ENCODE data around the gene TJP3. TPM values are rescaled to one million over a fixed set of nuclear protein-coding genes. Genes with fewer than 3 reads are reported as not detected.
"Not testable (repeated sequence)": the region's sequence is repeated elsewhere in the genome, so short reads cannot be mapped to it uniquely, and the experiment has no call there.

The TJP3 gene
- polyA plus RNA-seq, 3 donors: 6.5 to 9.4 (median 9.1) TPM

DNA sequence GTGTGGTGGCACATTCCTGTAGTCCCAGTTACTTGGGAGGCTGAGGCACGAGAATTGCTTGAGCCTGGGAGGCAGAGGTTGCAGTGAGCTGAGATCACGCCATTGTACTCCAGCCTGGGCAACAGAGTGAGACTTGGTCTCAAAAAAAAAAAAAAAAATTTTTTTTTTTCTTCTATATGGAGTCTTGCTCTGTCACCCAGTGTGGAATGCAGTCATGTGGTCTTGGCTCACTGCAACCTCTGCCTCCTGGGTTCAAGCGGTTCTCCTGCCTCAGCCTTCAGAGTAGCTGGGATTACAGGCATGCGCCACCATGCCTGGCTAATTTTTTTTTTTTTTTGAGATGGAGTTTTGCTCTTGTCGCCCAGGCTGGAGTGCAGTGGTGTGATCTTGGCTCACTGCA is 57.6 kb downstream of the TJP3 start:
- not testable (repeated sequence) for DNase-seq (ENCODE audit: low read depth in 3 of 3, low spot score in 2 of 3)

DNA sequence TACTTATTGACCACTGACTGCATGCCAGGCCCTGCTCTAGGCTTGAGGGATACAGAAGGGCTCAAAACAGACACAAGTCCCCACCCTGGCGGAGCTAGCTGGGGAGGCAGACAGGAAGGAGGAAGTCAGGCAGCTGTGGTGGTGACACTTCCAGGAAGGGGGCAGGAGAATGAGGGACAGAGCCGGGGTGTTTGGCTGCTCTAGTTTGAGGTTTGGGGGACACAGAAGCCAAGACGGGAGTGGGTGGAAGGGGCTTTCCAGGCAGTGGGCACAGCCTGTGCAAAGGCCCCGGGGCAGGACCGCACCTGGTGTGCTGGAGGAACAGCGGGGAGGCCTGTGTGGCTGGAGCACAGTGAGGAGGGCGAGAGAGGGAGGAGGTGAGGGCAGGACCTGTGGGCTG is 58.3 kb downstream of the TJP3 start:
- no peak for DNase-seq (ENCODE audit: low read depth in 3 of 3, low spot score in 2 of 3)

DNA sequence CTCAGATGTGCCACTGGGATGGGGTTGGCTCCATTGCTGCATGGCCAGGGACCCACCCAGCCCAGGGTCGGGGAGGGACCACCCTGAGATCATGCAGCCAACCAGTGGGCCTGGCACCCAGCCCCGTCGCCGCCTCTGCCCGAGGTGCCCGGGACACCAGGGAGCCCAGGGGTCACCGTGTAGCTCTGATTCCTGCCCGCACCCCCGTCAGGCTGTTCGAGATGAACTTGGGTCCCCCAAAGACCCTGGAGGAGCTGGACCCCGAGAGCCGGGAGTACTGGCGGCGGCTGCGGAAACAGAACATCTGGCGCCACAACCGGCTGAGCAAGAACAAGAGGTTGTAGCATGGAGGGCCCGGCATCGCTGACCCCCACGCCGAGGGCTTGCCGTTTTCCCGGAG is 58.9 kb downstream of the TJP3 start:
- DNase-seq (ENCODE audit: low read depth in 3 of 3, low spot score in 2 of 3): no peak

GRCh38 chr19:3768015-3768747 is 60.0 kb downstream of the TJP3 start:
- no peak for DNase-seq (ENCODE audit: low read depth in 3 of 3, low spot score in 2 of 3)

DNA sequence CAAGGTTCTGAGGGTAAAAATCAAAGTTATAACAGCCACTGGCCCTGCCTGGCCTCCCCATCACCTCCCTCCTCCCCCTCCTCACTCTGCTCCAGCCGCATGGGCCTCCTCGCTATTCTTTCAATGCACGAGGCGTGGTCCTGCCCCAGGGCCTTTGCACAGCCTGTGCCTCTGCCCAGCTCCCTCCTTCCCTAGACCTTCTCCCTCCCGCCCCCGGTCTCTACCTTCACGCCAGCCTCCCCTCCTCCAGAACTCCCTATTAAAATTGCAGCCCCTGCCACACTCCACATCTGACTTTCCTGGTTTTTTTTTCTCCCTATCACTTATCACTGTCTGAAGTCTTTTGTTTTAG is 60.5 kb downstream of the TJP3 start:
- DNase-seq (ENCODE audit: low read depth in 3 of 3, low spot score in 2 of 3): no peak

DNA sequence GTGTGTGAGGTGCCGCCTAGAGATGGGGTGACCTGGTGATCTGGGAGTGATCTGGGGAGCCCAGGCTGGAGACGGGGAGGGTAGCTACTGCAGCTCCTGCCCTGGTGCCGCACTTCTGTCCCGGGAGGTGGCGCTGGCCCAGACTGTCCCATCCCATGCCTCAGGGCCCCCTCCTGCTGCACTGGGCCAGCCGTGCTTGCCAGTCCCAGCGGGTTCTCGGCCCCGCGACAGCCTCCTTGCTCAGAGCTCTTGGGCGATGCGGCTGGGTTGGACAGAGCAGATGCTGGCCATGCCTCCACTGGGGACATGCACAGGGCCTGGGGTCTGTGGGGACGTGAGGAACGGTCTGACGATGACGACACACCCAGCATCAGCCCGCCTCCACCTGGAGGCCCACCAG is 61.3 kb downstream of the TJP3 start:
- DNase-seq (ENCODE audit: low read depth in 3 of 3, low spot score in 2 of 3): no peak

DNA sequence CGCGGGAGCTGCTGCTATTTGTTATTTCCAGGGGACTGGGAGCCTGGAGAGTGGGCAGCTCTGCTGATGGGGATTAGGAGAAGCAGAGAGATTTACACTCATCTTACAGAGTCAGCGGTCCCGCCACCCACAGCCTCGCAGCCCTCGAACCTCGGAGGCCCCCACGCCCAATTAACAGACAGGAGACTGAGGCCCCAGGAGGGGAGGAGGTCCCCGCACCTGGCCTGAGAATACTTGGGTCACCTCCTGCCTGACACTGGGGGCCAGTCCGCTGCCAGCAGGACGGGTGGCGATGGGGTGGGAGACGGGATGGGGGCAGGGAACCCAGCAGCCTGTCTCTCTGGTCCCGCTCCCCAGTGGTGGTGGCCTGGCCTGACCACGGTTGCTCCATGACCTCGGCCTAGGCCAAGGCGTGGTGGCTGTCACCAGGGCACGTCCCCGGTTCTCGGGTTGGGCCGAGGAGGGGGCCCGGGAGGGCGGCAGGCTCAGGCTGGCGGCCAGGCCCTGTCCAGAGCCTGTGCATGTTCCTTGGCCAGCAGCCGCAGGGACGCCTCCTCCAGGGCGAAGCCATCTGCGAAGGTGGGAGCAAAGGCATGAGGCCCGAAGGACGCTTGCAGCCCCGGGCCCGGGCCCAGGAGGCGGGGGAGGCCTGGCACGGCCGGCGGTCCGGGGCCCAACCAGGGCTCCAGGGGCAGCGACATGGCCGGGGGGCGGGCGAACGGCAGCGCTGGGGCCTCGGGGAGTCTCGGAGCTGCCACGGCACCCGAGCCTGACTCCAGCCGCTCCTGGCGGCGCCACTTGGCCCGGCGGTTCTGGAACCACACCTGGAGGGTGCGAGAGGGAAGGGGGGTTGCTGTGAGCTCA is 62.2 kb downstream of the TJP3 start:
- DNase-seq (ENCODE audit: low read depth in 3 of 3, low spot score in 2 of 3): no peak

GRCh38 chr19:3771000-3771905 is 63.1 kb downstream of the TJP3 start:
- DNase-seq (ENCODE audit: low read depth in 3 of 3, low spot score in 2 of 3): no peak

DNA sequence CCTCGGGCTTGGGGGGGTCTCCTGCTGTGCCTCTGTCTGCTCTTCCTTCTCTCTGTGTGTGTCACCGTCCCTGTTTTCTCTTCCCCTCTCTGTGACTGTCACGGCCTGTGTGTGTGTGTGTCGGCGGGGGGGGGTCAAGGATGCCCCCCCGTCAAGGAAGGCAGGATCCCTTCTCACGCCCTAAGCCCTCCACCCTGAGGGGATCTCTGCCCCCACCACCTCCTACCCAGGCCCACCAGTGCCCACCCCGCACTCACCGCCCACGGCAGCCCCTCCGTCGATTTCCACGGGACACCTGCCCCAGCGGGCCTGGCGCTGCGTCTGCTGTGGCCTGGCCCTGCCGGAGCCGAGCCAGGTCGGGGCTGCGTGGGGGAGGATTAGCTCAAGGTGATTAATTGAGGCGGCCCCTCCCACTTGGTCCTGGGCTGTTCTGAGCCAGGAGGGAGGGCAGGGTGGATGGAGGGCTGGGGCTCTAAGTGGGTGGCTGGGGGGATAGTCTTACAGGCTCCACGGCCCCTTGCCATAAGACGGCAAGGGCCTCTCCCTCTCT is 63.8 kb downstream of the TJP3 start, which contains the start of gene RAX2:
TSS of gene RAX2 (minus strand) at position 323 of the 550 bp plus-strand sequence. CDS start 486 bp downstream, outside the sequence.
- no peak for DNase-seq (ENCODE audit: low read depth in 3 of 3, low spot score in 2 of 3)

GRCh38 chr19:3773814-3774515 is 65.8 kb downstream of the TJP3 start:
- no peak for DNase-seq (ENCODE audit: low read depth in 3 of 3, low spot score in 2 of 3)

DNA sequence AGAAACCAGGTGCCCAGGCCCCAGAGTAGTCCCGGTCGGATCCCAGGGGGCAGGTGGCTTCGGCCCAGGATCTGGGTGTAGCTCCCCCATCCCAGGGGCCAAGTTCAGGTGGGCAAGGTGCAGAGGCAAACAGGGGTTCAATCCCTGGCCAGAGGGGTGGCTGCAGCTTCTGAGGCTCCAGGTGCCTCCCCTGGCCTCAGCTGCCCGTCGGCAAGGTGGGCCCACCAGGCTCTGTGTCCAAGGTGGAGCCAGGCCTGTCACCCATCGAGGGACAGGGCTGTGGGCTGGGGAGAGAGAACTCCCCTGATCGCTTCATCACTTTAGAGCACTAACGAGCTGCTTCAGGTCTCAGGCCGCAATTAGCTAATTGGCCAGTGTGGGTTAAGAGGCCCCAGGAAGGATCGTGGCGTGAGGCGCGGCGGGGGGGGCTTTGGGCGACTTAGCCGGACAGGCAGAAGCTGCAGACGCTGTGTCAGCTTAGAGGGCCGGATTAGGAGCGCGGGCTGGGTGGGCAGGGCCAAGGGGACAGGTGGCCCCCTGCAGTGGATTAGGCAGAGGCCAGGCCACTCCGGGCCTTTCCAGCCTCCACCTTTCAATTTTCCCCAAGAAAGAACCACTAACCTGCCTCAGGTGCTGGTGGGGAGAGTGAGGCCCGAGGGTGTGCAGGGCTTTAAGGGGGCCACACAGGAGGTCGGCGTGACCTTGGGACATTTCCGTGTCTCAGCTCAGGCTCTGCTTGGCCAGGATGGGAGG is 66.6 kb downstream of the TJP3 start:
- DNase-seq (ENCODE audit: low read depth in 3 of 3, low spot score in 2 of 3): no peak

DNA sequence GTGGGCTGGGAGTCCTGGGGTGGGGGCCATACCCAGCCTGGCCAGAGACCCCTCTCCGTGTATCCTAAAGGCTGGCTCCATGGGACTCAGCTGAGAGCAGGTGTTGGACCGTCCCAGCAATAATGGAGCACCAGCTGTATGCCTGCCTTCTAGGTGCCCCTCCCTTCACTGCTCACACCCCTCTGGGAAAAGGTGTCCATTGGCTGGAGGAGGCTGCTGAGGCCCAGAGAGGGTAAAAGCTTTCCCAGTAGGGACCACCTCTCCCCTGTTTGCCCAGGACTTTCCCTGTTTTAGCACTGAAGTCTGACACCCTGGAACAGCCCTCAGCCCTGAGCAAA is 67.2 kb downstream of the TJP3 start:
- DNase-seq (ENCODE audit: low read depth in 3 of 3, low spot score in 2 of 3): no peak

GRCh38 chr19:3775831-3776230 is 67.6 kb downstream of the TJP3 start:
- DNase-seq (ENCODE audit: low read depth in 3 of 3, low spot score in 2 of 3): no peak

DNA sequence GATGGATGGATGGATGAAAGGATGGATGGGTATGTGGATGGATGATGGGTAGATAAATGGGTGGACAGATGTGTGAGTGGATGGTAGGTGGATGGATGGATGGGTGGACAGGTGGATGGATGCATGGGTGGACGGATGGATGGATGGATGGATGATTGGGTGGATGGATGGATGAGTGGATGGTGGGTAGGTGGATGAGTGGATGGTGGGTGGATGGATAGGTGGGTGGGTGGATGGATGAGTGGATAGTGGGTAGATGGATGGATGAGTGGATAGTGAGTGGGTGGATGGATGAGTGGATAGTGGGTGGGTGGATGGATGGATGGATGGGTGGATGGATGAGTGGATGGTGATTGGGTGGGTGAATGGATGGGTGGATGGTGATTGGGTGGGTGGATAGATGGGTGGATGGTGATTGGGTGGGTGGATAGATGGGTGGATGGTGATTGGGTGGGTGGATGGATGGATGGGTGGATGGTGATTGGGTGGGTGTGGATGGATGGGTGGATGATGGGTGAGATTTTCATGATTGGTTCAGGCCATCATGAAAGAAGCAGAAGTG is 68.4 kb downstream of the TJP3 start:
- DNase-seq (ENCODE audit: low read depth in 3 of 3, low spot score in 2 of 3): no peak

DNA sequence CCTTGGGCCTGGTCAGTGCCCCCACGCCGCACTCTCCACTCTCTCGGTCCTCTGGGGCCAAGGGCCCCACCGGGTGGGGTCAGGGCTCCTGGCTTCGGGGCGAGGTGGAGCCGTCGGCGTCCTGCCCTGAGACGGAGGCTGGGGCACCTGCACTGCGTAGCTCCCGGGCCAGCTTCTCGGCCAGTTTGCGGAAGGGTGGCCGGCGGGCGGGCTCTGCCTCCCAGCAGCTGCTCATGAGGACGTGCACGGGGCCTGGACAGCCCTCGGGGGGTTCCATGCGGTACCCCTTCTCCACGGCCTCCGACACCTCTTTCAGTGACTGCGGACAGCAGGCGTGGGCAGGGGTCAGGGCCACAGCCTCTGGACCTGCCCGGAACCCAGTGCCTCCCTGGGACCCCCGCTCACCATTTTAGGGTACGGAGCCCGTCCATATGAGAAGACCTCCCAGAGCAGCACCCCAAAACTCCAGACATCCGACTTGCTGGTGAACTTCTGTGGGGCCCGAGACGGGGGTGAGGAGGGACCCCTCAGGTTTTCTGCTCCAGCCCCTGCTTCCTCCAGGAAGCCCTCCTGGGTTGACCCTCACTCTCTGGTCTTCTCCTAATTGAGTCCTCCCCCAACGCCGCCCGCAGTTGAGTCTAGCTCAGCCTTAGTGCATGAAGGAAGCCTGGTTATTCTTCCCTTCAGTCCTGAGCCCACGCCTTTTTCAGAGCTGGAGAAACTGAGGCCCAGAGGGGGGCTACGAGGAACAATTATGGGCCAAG is 70.1 kb downstream of the TJP3 start:
- no peak for DNase-seq (ENCODE audit: low read depth in 3 of 3, low spot score in 2 of 3)

DNA sequence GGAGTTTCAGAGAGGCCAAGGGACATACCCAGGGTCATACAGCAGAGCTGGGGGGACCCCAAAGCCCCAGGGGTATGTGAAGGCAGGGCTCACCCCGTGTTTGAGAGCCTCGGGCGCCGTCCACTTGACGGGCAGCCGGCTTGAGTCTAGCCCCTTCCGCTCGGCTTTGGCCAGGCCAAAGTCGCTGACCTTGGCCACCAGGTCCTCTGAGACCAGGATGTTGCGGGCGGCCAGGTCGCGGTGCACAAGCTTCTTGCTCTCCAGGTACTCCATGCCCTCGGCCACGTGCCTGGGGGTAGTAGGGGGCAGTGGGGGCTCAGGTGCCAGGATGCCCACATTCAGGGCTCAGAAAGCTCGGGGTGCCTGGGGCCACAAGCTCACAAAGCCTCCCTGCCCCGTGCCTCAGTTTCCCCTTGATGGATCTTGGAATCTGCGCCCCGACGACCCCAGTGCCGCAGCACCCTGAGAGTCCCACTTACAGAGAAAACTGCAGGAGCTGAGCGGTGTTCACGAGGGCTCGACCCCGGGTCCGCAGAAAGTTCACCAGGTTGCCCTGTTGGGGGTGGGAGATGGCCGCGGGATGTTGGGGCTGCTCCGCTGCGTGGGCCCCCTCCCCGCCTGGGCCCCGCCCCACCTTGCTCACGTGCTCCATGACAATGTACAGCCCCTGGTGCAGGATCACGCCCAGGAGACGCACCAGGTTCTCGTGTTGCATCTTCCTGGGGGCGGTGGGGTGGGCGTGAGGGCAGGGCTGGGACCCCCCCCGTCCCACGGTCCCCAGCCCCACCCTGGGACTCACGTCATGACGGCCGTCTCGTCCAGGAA is 70.9 kb downstream of the TJP3 start:
- DNase-seq (ENCODE audit: low read depth in 3 of 3, low spot score in 2 of 3): no peak

- DNase-seq (ENCODE audit: low read depth in 3 of 3, low spot score in 2 of 3): no peak
These were observed 72.7 kb downstream of the TJP3 start for GRCh38 chr19:3780786-3781304.

Measured in right renal cortex interstitium (tissue), 3 donors.